ENCODE measurements around the gene TTI1.

TTI1 gene

DNA sequence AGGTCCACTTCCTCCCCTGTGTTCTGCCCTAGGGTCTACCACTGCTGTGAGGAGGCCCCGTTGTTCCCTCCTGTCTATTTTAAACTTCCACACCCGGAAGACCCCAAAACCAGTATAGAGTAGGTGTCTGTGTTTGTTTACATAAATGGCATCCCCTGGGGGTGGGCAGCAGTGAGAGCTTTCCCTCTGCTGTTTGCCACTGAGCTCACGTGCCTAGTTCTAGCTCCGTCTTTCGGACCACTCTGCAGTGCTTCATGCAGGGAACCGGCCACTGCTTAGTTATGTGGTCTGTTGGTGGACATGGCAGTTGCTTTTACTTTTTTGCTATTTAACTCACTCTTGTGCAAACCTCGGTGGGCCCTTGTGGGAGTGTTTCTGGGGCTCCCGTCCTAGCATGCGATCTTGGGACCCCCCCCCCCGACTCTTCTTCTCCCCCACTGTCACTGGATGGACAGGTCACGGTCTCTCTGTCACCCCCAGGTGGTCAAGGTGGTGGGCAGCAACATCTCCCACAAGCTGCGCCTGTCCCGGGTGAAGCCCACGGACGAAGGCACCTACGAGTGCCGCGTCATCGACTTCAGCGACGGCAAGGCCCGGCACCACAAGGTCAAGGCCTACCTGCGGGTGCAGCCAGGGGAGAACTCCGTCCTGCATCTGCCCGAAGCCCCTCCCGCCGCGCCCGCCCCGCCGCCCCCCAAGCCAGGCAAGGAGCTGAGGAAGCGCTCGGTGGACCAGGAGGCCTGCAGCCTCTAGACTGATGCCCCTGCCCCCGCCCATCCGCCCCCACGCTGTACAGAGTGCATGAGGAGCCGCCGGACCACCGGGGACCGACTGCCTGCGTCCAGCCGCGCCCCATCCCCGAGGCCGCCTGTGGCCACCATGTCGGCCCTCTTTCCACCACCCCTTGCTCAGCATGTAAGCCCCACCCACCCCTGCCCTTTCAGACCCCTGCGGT, 89.5 kb downstream of the TTI1 start:
- intact Hi-C loops (cut with micrococcal nuclease): no loop called here
- H3K9me3 Mint-ChIP-seq: no peaks in the 10 kb centered on the region
- H3K27ac Mint-ChIP-seq: no peak overlapping the region
- H3K27me3 Mint-ChIP-seq: peaks cover 6% of the 10 kb centered on the region
- no peaks in the 10 kb centered on the region for H3K4me1 Mint-ChIP-seq (ENCODE audit: low read depth)
- no peak overlapping the region for H3K4me3 Mint-ChIP-seq
- no peaks in the 10 kb centered on the region for H3K36me3 Mint-ChIP-seq (ENCODE audit: low read depth)

DNA sequence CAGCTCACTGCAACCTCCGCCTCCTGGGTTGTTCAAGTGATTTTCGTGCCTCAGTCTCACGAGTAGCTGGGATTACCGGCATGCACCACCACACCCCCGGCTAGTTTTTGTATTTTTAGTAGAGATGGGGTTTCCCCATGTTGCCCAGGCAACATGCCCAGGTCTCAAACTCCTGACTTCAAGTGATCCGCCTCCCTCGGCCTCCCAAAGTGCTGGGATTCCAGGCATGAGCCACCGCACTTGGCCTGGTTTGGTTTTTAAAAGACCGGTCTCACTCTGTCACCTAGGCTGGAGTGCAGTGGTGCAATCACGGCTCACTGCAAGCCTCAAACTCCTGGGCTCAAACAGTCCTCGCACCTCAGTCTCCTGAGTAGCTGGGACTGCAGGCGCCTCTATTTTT, 90.2 kb downstream of the TTI1 start:
- intact Hi-C loops (cut with micrococcal nuclease): no loop called here
- no peak overlapping the region for H3K27ac Mint-ChIP-seq
- no peaks in the 10 kb centered on the region for H3K9me3 Mint-ChIP-seq
- no peaks in the 10 kb centered on the region for H3K4me1 Mint-ChIP-seq (ENCODE audit: low read depth)
- H3K36me3 Mint-ChIP-seq (ENCODE audit: low read depth): no peaks in the 10 kb centered on the region
- H3K4me3 Mint-ChIP-seq: no peak overlapping the region
- peaks cover 6% of the 10 kb centered on the region for H3K27me3 Mint-ChIP-seq

DNA sequence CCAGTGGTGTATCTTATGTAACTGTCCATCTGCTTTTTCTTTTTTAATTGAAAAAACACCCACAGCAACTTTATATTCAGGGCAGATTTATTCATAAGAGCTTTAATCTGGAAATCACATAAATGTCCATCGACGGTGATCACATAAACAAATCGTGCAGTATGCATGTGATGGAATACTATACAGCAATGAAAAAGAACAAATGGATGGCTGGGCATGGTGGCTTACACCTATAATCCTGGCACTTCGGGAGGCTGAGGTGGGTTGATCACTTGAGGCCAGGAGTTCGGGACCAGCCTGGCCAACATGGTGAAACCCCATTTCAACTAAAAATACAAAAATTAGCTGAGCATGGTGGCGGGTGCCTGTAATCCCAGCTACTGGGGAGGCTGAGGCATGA, 91.3 kb downstream of the TTI1 start:
- Mint-ChIP-seq H3K9me3 (no peaks in the 10 kb centered on the region), H3K27me3 (peaks cover 2% of the 10 kb centered on the region), H3K4me1 (ENCODE audit: low read depth) (no peaks in the 10 kb centered on the region), H3K36me3 (ENCODE audit: low read depth) (no peaks in the 10 kb centered on the region), H3K27ac (no peak overlapping the region), H3K4me3 (no peak overlapping the region)
- intact Hi-C loops (cut with micrococcal nuclease): no loop called here

DNA sequence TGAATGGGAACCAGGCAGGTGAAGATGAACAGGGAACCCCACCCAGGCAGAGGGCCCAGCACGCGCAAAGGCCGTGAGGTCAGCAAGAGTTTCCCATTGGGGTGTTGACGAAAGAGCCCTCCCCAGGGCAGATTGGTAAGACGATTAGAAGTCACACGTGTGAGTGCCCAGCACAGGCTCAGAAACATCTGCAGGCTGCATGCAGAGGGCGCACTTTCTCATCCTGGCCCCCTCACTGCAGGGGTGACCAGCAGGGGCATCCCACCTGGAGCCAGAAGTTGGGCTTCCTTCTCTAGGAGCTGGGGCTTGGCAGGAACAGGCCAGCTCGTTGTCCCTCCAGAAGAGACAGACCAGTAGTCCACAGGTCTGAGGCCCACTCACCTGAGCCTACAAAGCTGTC, 91.9 kb downstream of the TTI1 start:
- H3K36me3 Mint-ChIP-seq (ENCODE audit: low read depth): no peaks in the 10 kb centered on the region
- H3K4me1 Mint-ChIP-seq (ENCODE audit: low read depth): no peaks in the 10 kb centered on the region
- no peaks in the 10 kb centered on the region for H3K27me3 Mint-ChIP-seq
- H3K9me3 Mint-ChIP-seq: no peaks in the 10 kb centered on the region
- no peak overlapping the region for H3K4me3 Mint-ChIP-seq
- intact Hi-C loops (cut with micrococcal nuclease): no loop called here
- no peak overlapping the region for H3K27ac Mint-ChIP-seq

DNA sequence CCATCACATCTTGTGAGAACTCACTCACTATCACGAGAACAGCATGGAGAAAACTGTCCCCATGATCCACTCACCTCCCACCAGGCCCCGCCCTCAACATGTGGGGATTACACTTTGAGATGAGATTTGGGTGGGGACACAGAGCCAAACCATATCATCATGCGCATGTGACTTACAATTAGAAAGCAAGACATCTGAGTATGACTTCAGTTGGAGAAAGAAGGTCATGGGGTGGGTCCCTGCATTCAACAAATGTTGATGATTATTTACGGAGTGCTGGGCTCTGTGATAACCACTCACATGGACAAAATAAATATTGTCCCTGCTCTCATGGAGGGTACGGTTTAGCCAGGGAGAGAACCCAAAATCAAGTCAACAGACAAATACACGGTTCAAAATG, 92.4 kb downstream of the TTI1 start:
- no peaks in the 10 kb centered on the region for H3K36me3 Mint-ChIP-seq (ENCODE audit: low read depth)
- H3K4me3 Mint-ChIP-seq: no peak overlapping the region
- no peak overlapping the region for H3K27ac Mint-ChIP-seq
- no peaks in the 10 kb centered on the region for H3K9me3 Mint-ChIP-seq
- intact Hi-C loops (cut with micrococcal nuclease): no loop called here
- no peaks in the 10 kb centered on the region for H3K4me1 Mint-ChIP-seq (ENCODE audit: low read depth)
- H3K27me3 Mint-ChIP-seq: no peaks in the 10 kb centered on the region

GRCh38 chr20:37939701-37940560, 93.3 kb downstream of the TTI1 start:
- Mint-ChIP-seq H3K27ac (no peak overlapping the region), H3K4me1 (ENCODE audit: low read depth) (peaks cover 5% of the 10 kb centered on the region), H3K36me3 (ENCODE audit: low read depth) (no peaks in the 10 kb centered on the region), H3K27me3 (no peaks in the 10 kb centered on the region), H3K9me3 (no peaks in the 10 kb centered on the region), H3K4me3 (no peak overlapping the region)
- intact Hi-C loops (cut with micrococcal nuclease): no loop called here

DNA sequence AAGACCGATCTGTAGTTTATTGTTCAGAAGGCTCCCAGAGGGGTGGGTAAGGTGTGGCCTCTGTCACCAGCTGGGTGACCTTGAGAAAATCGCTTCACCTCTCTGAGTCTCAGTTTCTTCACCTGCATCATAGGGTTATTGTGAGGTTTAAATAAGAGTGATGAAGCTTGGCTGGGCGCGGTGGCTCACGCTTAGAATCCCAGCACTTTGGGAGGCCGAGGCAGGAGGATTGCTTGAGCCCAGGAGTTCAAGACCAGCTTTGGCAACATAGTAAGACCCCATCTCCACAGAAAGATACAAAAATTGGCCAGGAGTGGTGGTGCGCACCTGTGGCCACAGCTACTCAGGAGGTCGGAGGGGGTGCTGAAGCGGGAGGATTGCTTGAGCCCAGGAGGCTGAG, 94.3 kb downstream of the TTI1 start:
- intact Hi-C loops (cut with micrococcal nuclease): no loop called here
- Mint-ChIP-seq H3K27ac (no peak overlapping the region), H3K4me3 (no peak overlapping the region), H3K36me3 (ENCODE audit: low read depth) (no peaks in the 10 kb centered on the region), H3K4me1 (ENCODE audit: low read depth) (peaks cover 8% of the 10 kb centered on the region), H3K27me3 (peaks cover 3% of the 10 kb centered on the region), H3K9me3 (no peaks in the 10 kb centered on the region)

DNA sequence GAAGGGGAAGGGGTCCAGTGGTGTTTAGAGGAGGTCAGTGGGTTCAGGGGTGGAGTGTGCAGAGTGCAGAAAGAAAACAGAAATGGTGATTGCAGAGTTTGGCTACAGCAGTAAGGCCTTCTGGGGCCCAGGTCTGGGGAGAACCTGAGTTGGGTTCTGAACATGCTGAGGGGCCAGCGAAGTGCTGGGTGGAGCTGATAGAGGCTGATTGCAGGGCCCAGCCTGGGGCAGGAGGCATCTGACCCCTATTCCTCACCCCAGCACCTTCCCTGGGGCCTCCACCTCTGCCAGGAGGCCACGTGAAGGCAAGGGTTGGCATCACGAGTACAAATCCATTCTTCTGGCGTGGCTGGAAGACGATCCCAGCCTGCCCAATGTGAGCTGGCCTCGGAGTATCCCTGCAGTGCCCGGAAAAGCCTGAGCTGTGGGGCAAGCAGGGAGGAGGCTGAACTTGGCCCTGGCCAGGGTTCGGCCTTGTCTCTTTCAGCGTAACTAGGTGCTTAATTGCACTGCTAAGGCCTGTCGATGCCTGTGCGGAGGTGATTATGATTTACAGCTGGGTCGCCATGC, 95.0 kb downstream of the TTI1 start:
- no peak overlapping the region for H3K4me3 Mint-ChIP-seq
- intact Hi-C loops (cut with micrococcal nuclease): no loop called here
- H3K4me1 Mint-ChIP-seq (ENCODE audit: low read depth): peaks cover 10% of the 10 kb centered on the region
- H3K36me3 Mint-ChIP-seq (ENCODE audit: low read depth): no peaks in the 10 kb centered on the region
- no peaks in the 10 kb centered on the region for H3K9me3 Mint-ChIP-seq
- no peak overlapping the region for H3K27ac Mint-ChIP-seq
- peaks cover 7% of the 10 kb centered on the region for H3K27me3 Mint-ChIP-seq

GRCh38 chr20:37937686-37938085, 95.6 kb downstream of the TTI1 start:
- Mint-ChIP-seq H3K4me3 (no peak overlapping the region), H3K27me3 (peaks cover 9% of the 10 kb centered on the region), H3K4me1 (ENCODE audit: low read depth) (peaks cover 10% of the 10 kb centered on the region), H3K27ac (no peak overlapping the region), H3K36me3 (ENCODE audit: low read depth) (no peaks in the 10 kb centered on the region), H3K9me3 (no peaks in the 10 kb centered on the region)
- intact Hi-C loops (cut with micrococcal nuclease): no loop called here

DNA sequence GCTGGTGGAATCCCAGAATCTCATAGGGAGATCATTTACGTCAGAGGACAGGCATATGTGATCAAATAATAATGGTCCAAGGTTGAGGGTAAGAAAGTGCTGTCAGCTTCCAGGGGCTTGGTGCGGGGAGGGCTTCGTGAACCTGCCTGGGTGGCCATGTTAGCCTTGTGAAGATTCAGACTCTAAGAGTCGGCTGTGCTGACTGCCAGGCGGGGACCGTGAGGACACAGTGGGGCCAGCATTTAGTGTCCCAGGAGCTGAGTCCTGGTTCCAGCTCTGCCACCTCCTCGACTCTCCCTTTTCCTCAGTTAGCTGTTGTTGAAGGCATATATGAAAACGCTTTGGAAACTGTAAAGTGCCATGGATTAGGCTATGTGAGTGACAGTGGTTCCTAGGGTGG, 96.8 kb downstream of the TTI1 start:
- peaks cover 17% of the 10 kb centered on the region for H3K27me3 Mint-ChIP-seq
- intact Hi-C loops (cut with micrococcal nuclease): no loop called here
- H3K36me3 Mint-ChIP-seq (ENCODE audit: low read depth): no peaks in the 10 kb centered on the region
- H3K9me3 Mint-ChIP-seq: no peaks in the 10 kb centered on the region
- H3K27ac Mint-ChIP-seq: no peak overlapping the region
- H3K4me1 Mint-ChIP-seq (ENCODE audit: low read depth): peaks cover 10% of the 10 kb centered on the region
- H3K4me3 Mint-ChIP-seq: no peak overlapping the region

- Mint-ChIP-seq H3K9me3 (no peaks in the 10 kb centered on the region), H3K27me3 (peaks cover 18% of the 10 kb centered on the region), H3K27ac (no peak overlapping the region), H3K4me1 (ENCODE audit: low read depth) (peaks cover 10% of the 10 kb centered on the region), H3K36me3 (ENCODE audit: low read depth) (no peaks in the 10 kb centered on the region), H3K4me3 (no peak overlapping the region)
- intact Hi-C loops (cut with micrococcal nuclease): no loop called here
Measured at GRCh38 chr20:37936041-37936440, 97.2 kb downstream of the TTI1 start.

GRCh38 chr20:37935435-37935834, 97.8 kb downstream of the TTI1 start:
- no peaks in the 10 kb centered on the region for H3K36me3 Mint-ChIP-seq (ENCODE audit: low read depth)
- intact Hi-C loops (cut with micrococcal nuclease): no loop called here
- no peaks in the 10 kb centered on the region for H3K9me3 Mint-ChIP-seq
- no peak overlapping the region for H3K27ac Mint-ChIP-seq
- H3K27me3 Mint-ChIP-seq: peaks cover 23% of the 10 kb centered on the region
- H3K4me1 Mint-ChIP-seq (ENCODE audit: low read depth): peaks cover 10% of the 10 kb centered on the region
- no peak overlapping the region for H3K4me3 Mint-ChIP-seq

DNA sequence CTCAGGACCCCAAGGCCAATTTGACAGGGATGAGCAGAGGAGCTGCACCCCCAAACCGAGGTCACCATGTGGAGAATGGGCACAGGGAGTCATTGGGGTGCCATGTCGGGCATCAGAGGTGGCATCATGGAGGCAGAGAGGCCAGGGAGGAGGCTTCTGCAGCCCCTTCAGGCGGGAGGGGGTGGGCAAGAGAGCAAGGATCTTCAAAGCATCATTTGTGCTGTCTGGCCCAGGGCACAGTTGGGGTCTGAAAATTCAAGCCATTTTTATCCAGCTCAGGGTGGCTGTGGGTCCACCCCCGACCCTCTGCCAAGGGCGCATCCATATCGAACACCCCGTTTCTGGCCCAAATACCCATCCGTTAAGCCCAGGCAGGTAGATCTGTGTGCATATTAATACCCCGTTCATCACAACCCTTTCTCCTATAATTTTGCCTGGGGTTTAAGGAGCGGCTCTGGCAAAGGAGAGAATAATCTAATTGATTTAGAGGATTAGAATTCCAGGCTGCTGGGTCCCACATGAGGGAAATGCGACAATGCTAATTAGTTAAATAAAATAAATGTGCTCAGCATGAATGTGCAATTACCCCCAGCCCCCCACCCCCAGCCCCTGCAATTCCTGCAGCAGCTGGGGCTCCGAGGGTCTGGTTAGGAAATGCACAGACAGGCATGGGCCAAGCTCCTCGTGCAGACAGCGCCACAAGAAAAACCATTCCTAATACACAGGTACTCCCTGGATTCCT, 98.5 kb downstream of the TTI1 start:
- Mint-ChIP-seq H3K4me3 (no peak overlapping the region), H3K36me3 (ENCODE audit: low read depth) (no peaks in the 10 kb centered on the region), H3K27ac (no peak overlapping the region), H3K4me1 (ENCODE audit: low read depth) (peaks cover 10% of the 10 kb centered on the region), H3K9me3 (no peaks in the 10 kb centered on the region), H3K27me3 (peaks cover 25% of the 10 kb centered on the region)
- intact Hi-C loops (cut with micrococcal nuclease): no loop called here
